Measurements from ENCODE around the gene PFAS. TPM values are rescaled to one million over a fixed set of nuclear protein-coding genes. Genes with fewer than 3 reads are reported as not detected.

PFAS gene
- total RNA-seq, 1 donor from 2014 or later, result 28.3 TPM

DNA sequence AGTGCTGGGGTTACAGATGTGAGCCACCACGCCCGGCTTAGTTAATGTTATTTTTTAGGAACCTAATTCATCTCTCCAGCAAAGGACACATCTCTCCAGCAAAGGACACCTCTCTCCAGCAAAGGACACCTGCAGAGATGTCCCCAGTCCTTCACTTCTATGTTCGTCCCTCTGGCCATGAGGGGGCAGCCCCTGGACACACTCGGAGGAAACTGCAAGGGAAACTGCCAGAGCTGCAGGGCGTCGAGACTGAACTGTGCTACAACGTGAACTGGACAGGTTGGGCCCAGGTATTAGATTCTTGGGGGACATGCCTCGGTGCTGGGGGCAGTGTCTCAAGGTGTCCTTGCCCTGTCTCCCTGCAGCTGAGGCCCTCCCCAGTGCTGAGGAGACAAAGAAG, 4.7 kb downstream of the PFAS start:
- DNase-seq (no peak), ATAC-seq (peak; percentile 24)
- no peak overlapping the region for H3K27ac ChIP-seq
- H3K9me3 ChIP-seq, result no peaks in the 10 kb centered on the region
- TF ChIP-seq, protein P1, sequence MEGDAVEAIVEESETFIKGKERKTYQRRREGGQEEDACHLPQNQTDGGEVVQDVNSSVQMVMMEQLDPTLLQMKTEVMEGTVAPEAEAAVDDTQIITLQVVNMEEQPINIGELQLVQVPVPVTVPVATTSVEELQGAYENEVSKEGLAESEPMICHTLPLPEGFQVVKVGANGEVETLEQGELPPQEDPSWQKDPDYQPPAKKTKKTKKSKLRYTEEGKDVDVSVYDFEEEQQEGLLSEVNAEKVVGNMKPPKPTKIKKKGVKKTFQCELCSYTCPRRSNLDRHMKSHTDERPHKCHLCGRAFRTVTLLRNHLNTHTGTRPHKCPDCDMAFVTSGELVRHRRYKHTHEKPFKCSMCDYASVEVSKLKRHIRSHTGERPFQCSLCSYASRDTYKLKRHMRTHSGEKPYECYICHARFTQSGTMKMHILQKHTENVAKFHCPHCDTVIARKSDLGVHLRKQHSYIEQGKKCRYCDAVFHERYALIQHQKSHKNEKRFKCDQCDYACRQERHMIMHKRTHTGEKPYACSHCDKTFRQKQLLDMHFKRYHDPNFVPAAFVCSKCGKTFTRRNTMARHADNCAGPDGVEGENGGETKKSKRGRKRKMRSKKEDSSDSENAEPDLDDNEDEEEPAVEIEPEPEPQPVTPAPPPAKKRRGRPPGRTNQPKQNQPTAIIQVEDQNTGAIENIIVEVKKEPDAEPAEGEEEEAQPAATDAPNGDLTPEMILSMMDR (IDR thresholded peaks at IDR 0.05), result no peak
- intact Hi-C loops (cut with DNase I), result no loop called here
- H3K4me3 ChIP-seq, result no peak overlapping the region
- no peaks in the 10 kb centered on the region for H3K27me3 ChIP-seq
- peaks cover 9% of the 10 kb centered on the region for H3K4me1 ChIP-seq
- H3K36me3 ChIP-seq, result peaks cover 39% of the 10 kb centered on the region

DNA sequence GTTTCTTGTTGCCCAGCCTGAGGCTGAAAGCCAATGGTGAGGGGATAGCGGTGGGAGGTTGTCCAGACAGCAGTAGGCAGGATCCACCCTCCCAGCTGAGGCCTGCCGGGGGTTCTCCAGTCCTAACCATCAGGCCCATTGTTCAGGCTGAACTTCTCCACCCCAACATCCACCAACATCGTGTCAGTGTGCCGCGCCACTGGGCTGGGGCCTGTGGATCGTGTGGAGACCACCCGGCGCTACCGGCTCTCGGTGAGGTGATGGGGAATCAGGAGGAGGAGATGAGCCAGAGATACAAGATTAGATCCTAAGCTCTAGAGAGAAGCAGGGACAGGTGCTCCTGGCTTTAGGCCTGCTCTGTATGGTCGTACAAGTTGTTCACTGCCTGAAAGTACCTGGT, 5.8 kb downstream of the PFAS start:
- intact Hi-C loops (cut with DNase I), result no loop called here
- DNase-seq, result no peak

DNA sequence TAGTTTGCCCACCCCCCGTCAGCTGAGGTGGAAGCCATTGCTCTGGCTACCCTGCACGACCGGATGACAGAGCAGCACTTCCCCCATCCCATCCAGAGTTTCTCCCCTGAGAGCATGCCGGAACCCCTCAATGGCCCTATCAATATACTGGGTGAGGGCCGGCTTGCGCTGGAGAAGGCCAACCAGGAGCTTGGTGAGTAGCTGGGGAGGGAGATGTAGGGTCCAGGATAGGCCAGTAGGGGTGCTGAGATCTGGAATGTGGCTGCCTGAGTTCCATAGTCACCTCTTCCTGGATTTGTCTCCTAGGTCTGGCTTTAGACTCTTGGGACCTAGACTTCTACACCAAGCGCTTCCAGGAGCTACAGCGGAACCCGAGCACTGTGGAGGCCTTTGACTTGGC, 6.4 kb downstream of the PFAS start:
- no peak for ATAC-seq
- no peaks in the 10 kb centered on the region for H3K27me3 ChIP-seq
- DNase-seq, result no peak
- TF ChIP-seq, protein P1 (IDR thresholded peaks at IDR 0.05), result no peak
- no peaks in the 10 kb centered on the region for H3K4me1 ChIP-seq
- H3K9me3 ChIP-seq, result no peaks in the 10 kb centered on the region
- peaks cover 45% of the 10 kb centered on the region for H3K36me3 ChIP-seq
- no peak overlapping the region for H3K27ac ChIP-seq
- intact Hi-C loops (cut with DNase I), result no loop called here
- no peak overlapping the region for H3K4me3 ChIP-seq

More for the DNA sequence above, 5.8 kb downstream of the PFAS start:
- Histone ChIP-seq H3K27ac (no peak overlapping the region), H3K4me3 (no peak overlapping the region), H3K4me1 (peaks cover 4% of the 10 kb centered on the region), H3K9me3 (no peaks in the 10 kb centered on the region), H3K36me3 (peaks cover 39% of the 10 kb centered on the region), H3K27me3 (no peaks in the 10 kb centered on the region)
- no peak for ATAC-seq
- TF ChIP-seq, protein P1 (IDR thresholded peaks at IDR 0.05), result no peak

DNA sequence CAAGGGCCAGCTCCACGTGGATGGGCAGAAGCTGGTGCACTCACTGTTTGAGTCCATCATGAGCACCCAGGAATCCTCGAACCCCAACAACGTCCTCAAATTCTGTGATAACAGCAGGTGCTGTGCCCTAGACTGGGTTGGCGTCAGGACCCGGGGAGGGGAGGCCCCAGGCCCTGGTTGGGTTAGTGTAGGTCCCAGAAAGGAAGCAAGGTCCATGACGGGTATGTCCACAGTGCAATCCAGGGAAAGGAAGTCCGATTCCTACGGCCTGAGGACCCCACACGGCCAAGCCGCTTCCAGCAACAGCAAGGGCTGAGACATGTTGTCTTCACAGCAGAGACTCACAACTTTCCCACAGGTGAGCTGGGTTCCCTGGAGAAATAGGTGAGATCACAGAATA, 7.2 kb downstream of the PFAS start:
- H3K27me3 ChIP-seq, result no peaks in the 10 kb centered on the region
- TF ChIP-seq, protein P1 (IDR thresholded peaks at IDR 0.05), result no peak
- no peak overlapping the region for H3K27ac ChIP-seq
- peaks cover 50% of the 10 kb centered on the region for H3K36me3 ChIP-seq
- no peak overlapping the region for H3K4me3 ChIP-seq
- DNase-seq, result no peak
- H3K9me3 ChIP-seq, result no peaks in the 10 kb centered on the region
- ATAC-seq, result no peak
- intact Hi-C loops (cut with DNase I), result no loop called here
- H3K4me1 ChIP-seq, result no peaks in the 10 kb centered on the region

DNA sequence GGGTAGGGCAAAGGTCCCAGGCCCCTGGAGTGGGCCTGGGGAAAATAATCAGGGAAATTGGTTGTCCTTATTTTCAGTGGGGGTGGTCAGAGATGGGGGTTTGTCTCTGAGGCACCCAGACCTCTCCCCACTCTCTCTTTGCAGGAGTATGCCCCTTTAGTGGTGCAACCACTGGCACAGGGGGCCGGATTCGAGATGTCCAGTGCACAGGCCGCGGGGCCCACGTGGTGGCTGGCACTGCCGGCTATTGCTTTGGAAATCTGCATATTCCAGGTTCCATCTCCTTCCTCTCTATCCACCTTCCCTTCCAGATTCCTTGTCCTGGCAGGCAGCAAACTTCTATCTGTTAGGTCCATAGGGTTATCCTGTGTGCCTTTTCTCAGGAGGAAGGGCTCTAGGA, 7.6 kb downstream of the PFAS start:
- intact Hi-C loops (cut with DNase I), result no loop called here
- Histone ChIP-seq H3K27me3 (no peaks in the 10 kb centered on the region), H3K4me3 (no peak overlapping the region), H3K9me3 (no peaks in the 10 kb centered on the region), H3K27ac (no peak overlapping the region), H3K36me3 (peaks cover 54% of the 10 kb centered on the region), H3K4me1 (no peaks in the 10 kb centered on the region)
- ATAC-seq, result no peak
- TF ChIP-seq, protein P1 (IDR thresholded peaks at IDR 0.05), result no peak
- no peak for DNase-seq

DNA sequence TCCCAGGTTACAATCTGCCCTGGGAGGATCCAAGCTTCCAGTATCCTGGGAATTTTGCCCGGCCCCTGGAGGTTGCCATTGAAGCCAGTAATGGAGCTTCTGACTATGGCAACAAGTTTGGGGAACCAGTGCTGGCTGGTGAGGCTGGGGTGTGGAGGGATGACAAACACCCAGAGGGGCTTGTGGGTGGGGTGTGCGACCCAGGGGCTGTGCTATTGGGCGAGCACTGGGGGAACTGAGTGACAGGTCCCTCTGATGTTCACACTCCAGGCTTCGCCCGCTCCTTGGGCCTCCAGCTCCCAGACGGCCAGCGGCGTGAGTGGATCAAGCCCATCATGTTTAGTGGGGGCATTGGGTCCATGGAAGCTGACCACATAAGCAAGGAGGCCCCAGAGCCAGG, 8.7 kb downstream of the PFAS start:
- Histone ChIP-seq H3K4me3 (no peak overlapping the region), H3K27ac (no peak overlapping the region), H3K4me1 (no peaks in the 10 kb centered on the region), H3K36me3 (peaks cover 54% of the 10 kb centered on the region), H3K9me3 (no peaks in the 10 kb centered on the region), H3K27me3 (no peaks in the 10 kb centered on the region)
- intact Hi-C loops (cut with DNase I), result no loop called here
- no peak for DNase-seq
- no peak for ATAC-seq
- TF ChIP-seq, protein P1 (IDR thresholded peaks at IDR 0.05), result no peak

Measured in upper lobe of right lung (tissue), 1 donor.